Activated CD8-positive, alpha-beta memory T cell treated with anti-CD3 and anti-CD28 coated beads for 4 hours (primary cell): ENCODE results near the gene BTBD2.

Source experiments
- DNase-seq, 2 donors: peaks; one replicate each; pipeline ENCODE4 v3.0.0-alpha.2; 2020; ENCODE audit warnings: low read depth in 2 of 2

The BTBD2 gene

GRCh38 chr19:1961000-1961883 lies 54.3 kb downstream of the BTBD2 start:
- no peak for DNase-seq

- no peak for DNase-seq
Measured at GRCh38 chr19:1959928-1960589, 55.5 kb downstream of the BTBD2 start.

GRCh38 chr19:1957562-1958248 lies 57.8 kb downstream of the BTBD2 start:
- no peak for DNase-seq

- no peak for DNase-seq
Measured at GRCh38 chr19:1956868-1957492, 58.5 kb downstream of the BTBD2 start.

GRCh38 chr19:1956122-1956494 lies 59.4 kb downstream of the BTBD2 start:
- no peak for DNase-seq

- DNase-seq = no peak
Measured at GRCh38 chr19:1955171-1956121, 60.1 kb downstream of the BTBD2 start.

- no peak for DNase-seq
Measured at GRCh38 chr19:1954532-1954933, 61.0 kb downstream of the BTBD2 start.

GRCh38 chr19:1953441-1954094 lies 61.9 kb downstream of the BTBD2 start:
- no peak for DNase-seq

GRCh38 chr19:1953037-1953436 lies 62.5 kb downstream of the BTBD2 start:
- no peak for DNase-seq

GRCh38 chr19:1952635-1953034 lies 62.9 kb downstream of the BTBD2 start:
- DNase-seq = no peak

- no peak for DNase-seq
Measured at GRCh38 chr19:1950640-1951039, 64.9 kb downstream of the BTBD2 start.

- no peak for DNase-seq
Measured at GRCh38 chr19:1949304-1950101, 66.0 kb downstream of the BTBD2 start.

- DNase-seq = no peak
Measured at GRCh38 chr19:1947651-1948209, 67.8 kb downstream of the BTBD2 start.

- DNase-seq = no peak
Measured at GRCh38 chr19:1945899-1946298, 69.6 kb downstream of the BTBD2 start.

- no peak for DNase-seq
Measured at GRCh38 chr19:1944916-1945561, 70.5 kb downstream of the BTBD2 start.

GRCh38 chr19:1944088-1944915 lies 71.2 kb downstream of the BTBD2 start:
- no peak for DNase-seq

GRCh38 chr19:1943661-1944087 lies 71.8 kb downstream of the BTBD2 start:
- no peak for DNase-seq
